Endothelial cell of umbilical vein (primary cell): Measurements from ENCODE around the gene EML6. TPM values are rescaled to one million over a fixed set of nuclear protein-coding genes. Genes with fewer than 3 reads are reported as not detected.

Experiments
- BruUV-seq: library from RNA; stranded (reverse); fragments of 400-500 nt; replicated peaks from 2 replicates; lab custom pipeline; 2021; lab: Mats Ljungman, UMichigan
- CTCF ChIA-PET: fragments of 300-600, 350-600 bp; sonication (Branson Sonifier 250); formaldehyde crosslinking; loops from one replicate; lab custom pipeline; 2021; ENCODE audit warnings: antibody characterized with exemption, inconsistent platforms; lab: Charles Lee
- POLR2A ChIA-PET: fragments of 300-600, 350-600 bp; sonication (Branson Sonifier 250); formaldehyde crosslinking; loops from one replicate; lab custom pipeline; 2021; ENCODE audit warnings: antibody characterized with exemption, inconsistent platforms; lab: Charles Lee
- DNase-seq: peaks from one replicate; pipeline ENCODE4 v3.0.0-alpha.2; 2011; ENCODE audit warnings: low read depth, low spot score
- FAIRE-seq: peaks from 2 replicates; lab custom pipeline; 2011; peaks lifted over from hg19 to GRCh38; lab: Jason Lieb, UNC
- H2AFZ ChIP-seq: 2 replicates; pipeline ENCODE4 v1.6.0; 2012; ENCODE audit warnings: low read depth, low read length, control low read depth, inconsistent platforms
- H3K27ac ChIP-seq: 2 replicates; pipeline ENCODE4 v1.5.1; 2011; ENCODE audit warnings: low read depth, mild to moderate bottlenecking, control low read depth, low read length, moderate library complexity; ENCODE audit not compliant: insufficient read depth
- H3K27me3 ChIP-seq, 2 experiments: 2 replicates each; pipeline versions ENCODE4 v1.6.0 to v1.6.1; 2011; ENCODE audit warnings: low read length in 2 of 2, mixed read lengths in 1 of 2; ENCODE audit not compliant: control insufficient read depth in 2 of 2, insufficient read depth in 2 of 2
- H3K36me3 ChIP-seq, 2 experiments: 2 replicates in 1 of 2; 3 replicates in 1 of 2; pipeline ENCODE4 v1.5.1; 2011; ENCODE audit warnings: low read length in 2 of 2, mild to moderate bottlenecking in 1 of 2, moderate library complexity in 1 of 2; ENCODE audit not compliant: control insufficient read depth in 2 of 2, insufficient read depth in 2 of 2; ENCODE audit errors: extremely low read depth in 1 of 2
- H3K4me1 ChIP-seq: 3 replicates; pipeline ENCODE4 v1.5.1; 2011; ENCODE audit warnings: mild to moderate bottlenecking, low read length; ENCODE audit not compliant: control insufficient read depth, insufficient read depth; ENCODE audit errors: extremely low read depth
- H3K4me2 ChIP-seq: 2 replicates; pipeline ENCODE4 v1.6.1; 2011; ENCODE audit warnings: low read length, control low read depth, mixed read lengths; ENCODE audit not compliant: insufficient read depth
- H3K4me3 ChIP-seq, 3 experiments: fragments of 200-600 bp in 1 of 3; sonication (generic), shearing (Covaris generic) in 1 of 3; replicated peaks in 1 of 3; 2 replicates each; pipeline ENCODE4 v1.5.1; 2011 to 2016; ENCODE audit warnings: control low read depth in 3 of 3, low read length in 3 of 3, mild to moderate bottlenecking in 2 of 3, inconsistent platforms in 1 of 3, low read depth in 1 of 3, moderate library complexity in 1 of 3; ENCODE audit not compliant: insufficient read depth in 1 of 3
- H3K79me2 ChIP-seq: 2 replicates; pipeline ENCODE4 v1.6.0; 2012; ENCODE audit warnings: low read length, inconsistent platforms; ENCODE audit not compliant: control insufficient read depth, insufficient read depth
- H3K9ac ChIP-seq: replicated peaks from 2 replicates; pipeline ENCODE3; 2011; ENCODE audit warnings: low read length, control low read depth; ENCODE audit not compliant: insufficient read depth; ENCODE audit errors: extremely low read depth
- H3K9me1 ChIP-seq: replicated peaks from 3 replicates; pipeline ENCODE4 v1.6.0; 2011; ENCODE audit warnings: mild to moderate bottlenecking, low read length; ENCODE audit not compliant: control insufficient read depth, insufficient read depth; ENCODE audit errors: extremely low read depth
- H3K9me3 ChIP-seq: replicated peaks from 2 replicates; pipeline ENCODE4 v1.5.1; 2012; ENCODE audit warnings: low read length, inconsistent platforms; ENCODE audit not compliant: control insufficient read depth, insufficient read depth
- H4K20me1 ChIP-seq: replicated peaks from 2 replicates; pipeline ENCODE3; 2011; ENCODE audit warnings: mild to moderate bottlenecking, low read length; ENCODE audit not compliant: control insufficient read depth, insufficient read depth; ENCODE audit errors: extremely low read depth
- CTCF ChIP-seq, 2 donors: IDR thresholded peaks; 1 replicate in 1 of 2; 2 replicates in 1 of 2; pipeline ENCODE4 v1.5.1; 2011; ENCODE audit warnings: low read length in 2 of 2, mild to moderate bottlenecking in 2 of 2, moderate library complexity in 2 of 2, control low read depth in 1 of 2, inconsistent platforms in 1 of 2, low read depth in 1 of 2; ENCODE audit not compliant: insufficient read depth in 1 of 2; ENCODE audit errors: extremely low read depth in 1 of 2
- EZH2 ChIP-seq: IDR thresholded peaks from 2 replicates; pipeline ENCODE4 v1.6.1; 2012; ENCODE audit warnings: borderline replicate concordance, low read depth, mild to moderate bottlenecking, moderate library complexity, low read length, inconsistent platforms; ENCODE audit not compliant: severe bottlenecking
- FOS ChIP-seq: IDR thresholded peaks from 2 replicates; pipeline ENCODE4 v1.6.1; 2011; ENCODE audit warnings: mild to moderate bottlenecking, low read length, moderate library complexity, borderline replicate concordance; ENCODE audit not compliant: insufficient read depth
- GATA2 ChIP-seq: IDR thresholded peaks from 2 replicates; pipeline ENCODE4 v1.7.0; 2011; ENCODE audit warnings: low read depth, mild to moderate bottlenecking, moderate library complexity, mixed read lengths, low read length; ENCODE audit not compliant: insufficient read length, insufficient read depth
- JUN ChIP-seq: IDR thresholded peaks from 2 replicates; pipeline ENCODE4 v1.6.1; 2011; ENCODE audit warnings: borderline replicate concordance, low read depth; ENCODE audit not compliant: insufficient read length, insufficient read depth
- MAX ChIP-seq: IDR thresholded peaks from 2 replicates; pipeline ENCODE4 v1.6.1; 2011; ENCODE audit not compliant: insufficient read depth, insufficient read length
- MYC ChIP-seq: IDR thresholded peaks from one replicate; pipeline ENCODE4 v1.6.1; 2011; ENCODE audit warnings: mild to moderate bottlenecking, low read depth, low read length
- POLR2A ChIP-seq: IDR thresholded peaks from 2 replicates; pipeline ENCODE4 v1.6.1; 2012; ENCODE audit warnings: low read depth, mild to moderate bottlenecking, control low read depth, low read length
- POLR2AphosphoS5 ChIP-seq: IDR thresholded peaks from 2 replicates; pipeline ENCODE4 v1.6.1; 2012; ENCODE audit warnings: low read depth, mild to moderate bottlenecking, control low read depth, low read length, moderate library complexity; ENCODE audit not compliant: insufficient read depth
- dilution Hi-C: fragments of 300-500 bp; cut with MboI; formaldehyde crosslinking; loops from one replicate; pipeline ENCODE4 v1.15.0; 2019; ENCODE audit warnings: low sequenced_read_pairs; ENCODE audit not compliant: extremely low pct_ligation_motif_present
- intact Hi-C: fragments of 100-400 bp; cut with micrococcal nuclease; formaldehyde crosslinking; loops from one replicate; pipeline ENCODE4 v1.10.0; 2022
- polyA plus RNA-seq, 4 experiments: library from polyadenylated mRNA; depleted of rRNA in 3 of 4; stranded (reverse) in 3 of 4; unstranded in 1 of 4; fragments of >200 nt; gene quantifications; 2 replicates each; pipeline versions ENCODE4 v1.2.1 to v1.2.3, GENCODE V29; 2011 to 2012; ENCODE audit warnings: missing spikeins in 1 of 4
- total RNA-seq: library from RNA; stranded (reverse); gene quantifications from 2 replicates; pipeline ENCODE4 v1.2.3, GENCODE V29; 2021

Gene EML6
- total and polyA plus RNA-seq, 2 donors (not counting 3 experiments of a cell fraction or from before 2014, with no cell fraction given), result 0.79 to 2.1 TPM

- no peak overlapping the region for H2AFZ ChIP-seq
- DNase-seq (no peak), FAIRE-seq (no peak)
- H3K9ac ChIP-seq, result no peak overlapping the region
- ChIA-PET CTCF (interaction anchor here (1.3 to 8.5 kb wide), 5 partner anchors 45 to 604 kb away, joined by 3 to 295 read pairs (median 53); no protein-coding TSS in a partner anchor), POLR2A (no interaction called here)
- peaks cover 8% of the 10 kb centered on the region for H3K4me1 ChIP-seq
- H3K36me3 ChIP-seq, result no peaks in the 10 kb centered on the region
- BruUV-seq, result no TSS peak
- no peak overlapping the region for H3K4me3 ChIP-seq
- no peaks in the 10 kb centered on the region for H4K20me1 ChIP-seq
- H3K4me2 ChIP-seq, result no peak overlapping the region
- no peaks in the 10 kb centered on the region for H3K9me3 ChIP-seq
- H3K9me1 ChIP-seq, result no peaks in the 10 kb centered on the region
- intact Hi-C loops (no loop called here), dilution Hi-C loops (no loop called here)
- peaks cover 2 to 9% of the 10 kb centered on the region in 2 experiments for H3K27me3 ChIP-seq
- TF ChIP-seq MYC, result no peak
- no peak for TF ChIP-seq CTCF (IDR thresholded peaks at IDR 0.05; ENCODE audit: extremely low read depth in 1 of 2, insufficient read depth in 1 of 2, low read depth in 1 of 2, low read length in 2 of 2)
- no peak for TF ChIP-seq POLR2AphosphoS5
- no peak for TF ChIP-seq GATA2
- no peak for TF ChIP-seq FOS
- no peak for TF ChIP-seq POLR2A
- TF ChIP-seq EZH2, result no peak
- no peak for TF ChIP-seq JUN
- TF ChIP-seq MAX, result no peak
- no peak overlapping the region for H3K27ac ChIP-seq
- H3K79me2 ChIP-seq, result no peaks in the 10 kb centered on the region
Measured at GRCh38 chr2:54710216-54710615, 13.2 kb upstream of the EML6 start.
